IMR-90 (cell line): ENCODE measurements around the gene BCL2. TPM values are rescaled to one million over a fixed set of nuclear protein-coding genes. Genes with fewer than 3 reads are reported as not detected.

Experiments
- ATAC-seq: fragments of 200-7000 bp; cut with Tn5 transposase; 2 replicates; pipeline ENCODE4 v1.9.1; 2020; ENCODE audit warnings: low read depth, mild to moderate bottlenecking, moderate library complexity
- BruUV-seq: library from RNA; stranded (reverse); fragments of 400-500 nt; replicated peaks from 2 replicates; lab custom pipeline; 2021; lab: Mats Ljungman, UMichigan
- CTCF ChIA-PET: fragments of 300-600 bp; formaldehyde crosslinking; extraction: SDS; loops from one replicate; lab custom pipeline; 2021; ENCODE audit warnings: antibody characterized with exemption; lab: Yijun Ruan, JAX
- POLR2A ChIA-PET: fragments of 300-600 bp; sonication (Branson Sonifier 250); formaldehyde crosslinking; loops from one replicate; lab custom pipeline; 2022; ENCODE audit warnings: antibody characterized with exemption; ENCODE audit not compliant: unreplicated experiment; lab: Charles Lee
- DNase-seq: peaks from one replicate; pipeline ENCODE4 v3.0.0; 2013
- H2AFZ ChIP-seq: replicated peaks from 2 replicates; pipeline ENCODE3; 2013; ENCODE audit warnings: low read length, mild to moderate bottlenecking; ENCODE audit not compliant: poor library complexity
- H2AK5ac ChIP-seq: 2 replicates; pipeline ENCODE4 v1.6.1; 2013; ENCODE audit warnings: low read depth, low read length, inconsistent platforms
- H2AK9ac ChIP-seq: replicated peaks from 2 replicates; pipeline ENCODE3; 2013; ENCODE audit warnings: mild to moderate bottlenecking, low read depth, low read length, moderate library complexity; ENCODE audit not compliant: poor library complexity
- H2BK120ac ChIP-seq: 2 replicates; pipeline ENCODE4 v1.6.1; 2013; ENCODE audit warnings: low read depth, low read length, inconsistent platforms
- H2BK15ac ChIP-seq: 3 replicates; pipeline ENCODE4 v1.6.1; 2013; ENCODE audit warnings: low read depth, low read length, inconsistent platforms
- H2BK20ac ChIP-seq: 2 replicates; pipeline ENCODE4 v1.6.1; 2013; ENCODE audit warnings: low read depth, mild to moderate bottlenecking, inconsistent platforms, low read length, moderate library complexity
- H2BK5ac ChIP-seq: 2 replicates; pipeline ENCODE4 v1.6.1; 2013; ENCODE audit warnings: mild to moderate bottlenecking, low read depth, low read length, inconsistent platforms; ENCODE audit not compliant: poor library complexity, severe bottlenecking
- H3K14ac ChIP-seq: replicated peaks from 2 replicates; pipeline ENCODE4 v1.6.1; 2013; ENCODE audit warnings: low read depth, low read length, inconsistent platforms
- H3K18ac ChIP-seq: 2 replicates; pipeline ENCODE4 v1.6.1; 2013; ENCODE audit warnings: low read depth, low read length, control low read depth
- H3K23ac ChIP-seq: 2 replicates; pipeline ENCODE4 v1.6.1; 2013; ENCODE audit warnings: low read depth, low read length, inconsistent platforms
- H3K27ac ChIP-seq: 2 replicates; pipeline ENCODE4 v1.5.1; 2013; ENCODE audit warnings: mild to moderate bottlenecking, control low read depth, low read length; ENCODE audit not compliant: insufficient read depth
- H3K27me3 ChIP-seq: 2 replicates; pipeline ENCODE4 v1.6.1; 2013; ENCODE audit warnings: low read length; ENCODE audit not compliant: control insufficient read depth, insufficient read depth
- H3K36me3 ChIP-seq: 2 replicates; pipeline ENCODE4 v1.6.1; 2013; ENCODE audit warnings: low read length, mixed read lengths; ENCODE audit not compliant: control insufficient read depth, insufficient read depth
- H3K4ac ChIP-seq: 2 replicates; pipeline ENCODE4 v1.6.1; 2013; ENCODE audit warnings: low read depth, low read length, inconsistent platforms
- H3K4me1 ChIP-seq: 2 replicates; pipeline ENCODE4 v1.6.1; 2013; ENCODE audit warnings: low read length, mixed read lengths; ENCODE audit not compliant: control insufficient read depth, insufficient read depth
- H3K4me2 ChIP-seq: 2 replicates; pipeline ENCODE4 v1.6.1; 2013; ENCODE audit warnings: low read depth, mild to moderate bottlenecking, control low read depth, low read length, moderate library complexity
- H3K4me3 ChIP-seq: 2 replicates; pipeline ENCODE4 v1.5.1; 2013; ENCODE audit warnings: low read depth, mild to moderate bottlenecking, control low read depth, low read length, moderate library complexity; ENCODE audit not compliant: insufficient read depth
- H3K56ac ChIP-seq: 2 replicates; pipeline ENCODE4 v1.6.1; 2013; ENCODE audit warnings: low read length, inconsistent platforms; ENCODE audit not compliant: insufficient read depth; ENCODE audit errors: extremely low read depth
- H3K79me1 ChIP-seq, 2 experiments: 2 replicates each; pipeline ENCODE4 v1.6.1; 2013; ENCODE audit warnings: low read length in 2 of 2, inconsistent platforms in 1 of 2, low read depth in 1 of 2
- H3K9ac ChIP-seq: 2 replicates; pipeline ENCODE4 v1.6.1; 2013; ENCODE audit warnings: low read depth, low read length, control low read depth
- H3K9me1 ChIP-seq: 2 replicates; pipeline ENCODE4 v1.6.1; 2013; ENCODE audit warnings: low read length, inconsistent platforms; ENCODE audit not compliant: insufficient read depth
- H3K9me3 ChIP-seq: 2 replicates; pipeline ENCODE4 v1.6.1; 2013; ENCODE audit warnings: low read length; ENCODE audit not compliant: control insufficient read depth, insufficient read depth
- H4K20me1 ChIP-seq: 2 replicates; pipeline ENCODE4 v1.6.1; 2013; ENCODE audit warnings: low read length, inconsistent platforms; ENCODE audit not compliant: insufficient read depth
- H4K5ac ChIP-seq: 2 replicates; pipeline ENCODE4 v1.6.1; 2013; ENCODE audit warnings: mild to moderate bottlenecking, low read depth, low read length, control low read depth
- H4K8ac ChIP-seq, 2 experiments: 2 replicates each; pipeline ENCODE4 v1.6.1; 2013; ENCODE audit warnings: low read depth in 2 of 2, low read length in 2 of 2, control low read depth in 1 of 2, inconsistent platforms in 1 of 2
- H4K91ac ChIP-seq: 2 replicates; pipeline ENCODE4 v1.6.1; 2013; ENCODE audit warnings: low read depth, low read length, inconsistent platforms; ENCODE audit not compliant: insufficient read depth
- BHLHE40 ChIP-seq: fragments of 150-350 bp; IDR thresholded peaks from 2 replicates; pipeline ENCODE4 v1.6.1; 2016; ENCODE audit warnings: mild to moderate bottlenecking, low read depth, low read length
- CEBPB ChIP-seq: IDR thresholded peaks from 2 replicates; pipeline ENCODE4 v1.6.1; 2012; ENCODE audit warnings: low read depth, low read length, improper control_type of control experiment
- CHD1 ChIP-seq: IDR thresholded peaks from 2 replicates; pipeline ENCODE4 v1.6.1; 2012; ENCODE audit warnings: low read depth, low read length, improper control_type of control experiment
- CTCF ChIP-seq: conservative IDR thresholded peaks from 2 replicates; pipeline ENCODE4 v1.5.1; 2012; ENCODE audit warnings: mild to moderate bottlenecking, low read depth, low read length, improper control_type of control experiment
- ELK1 ChIP-seq: fragments of 150-350 bp; IDR thresholded peaks from 2 replicates; pipeline ENCODE4 v1.6.1; 2016; ENCODE audit warnings: low read depth, mild to moderate bottlenecking, low read length, moderate library complexity, borderline replicate concordance
- FOS ChIP-seq: fragments of 150-350 bp; IDR thresholded peaks from 2 replicates; pipeline ENCODE4 v1.6.1; 2016; ENCODE audit warnings: low read depth, low read length
- MAZ ChIP-seq: IDR thresholded peaks from 2 replicates; pipeline ENCODE4 v1.6.1; 2012; ENCODE audit warnings: low read depth, mild to moderate bottlenecking, low read length, improper control_type of control experiment, moderate library complexity, borderline replicate concordance
- MXI1 ChIP-seq: IDR thresholded peaks from 2 replicates; pipeline ENCODE4 v1.6.1; 2012; ENCODE audit warnings: low read depth, mild to moderate bottlenecking, low read length, moderate library complexity, borderline replicate concordance
- NFE2L2 ChIP-seq: fragments of 150-350 bp; IDR thresholded peaks from 2 replicates; pipeline ENCODE4 v1.6.1; 2016; ENCODE audit warnings: low read depth, mild to moderate bottlenecking, low read length
- POLR2A ChIP-seq: IDR thresholded peaks from 2 replicates; pipeline ENCODE4 v1.6.1; 2012; ENCODE audit warnings: mild to moderate bottlenecking, low read depth, low read length
- RAD21 ChIP-seq: IDR thresholded peaks from 2 replicates; pipeline ENCODE4 v1.6.1; 2012; ENCODE audit warnings: low read length, improper control_type of control experiment
- RCOR1 ChIP-seq: IDR thresholded peaks from 2 replicates; pipeline ENCODE4 v1.6.1; 2012; ENCODE audit warnings: mild to moderate bottlenecking, low read length, improper control_type of control experiment; ENCODE audit not compliant: insufficient replicate concordance
- RFX5 ChIP-seq: IDR thresholded peaks from 2 replicates; pipeline ENCODE4 v1.8.0; 2012; ENCODE audit warnings: low read depth, mild to moderate bottlenecking, low read length, moderate library complexity
- SMC3 ChIP-seq: fragments of 150-350 bp; IDR thresholded peaks from 2 replicates; pipeline ENCODE4 v1.6.1; 2016; ENCODE audit warnings: low read depth, mild to moderate bottlenecking, antibody characterized with exemption, low read length, moderate library complexity
- USF2 ChIP-seq: fragments of 150-350 bp; IDR thresholded peaks from 2 replicates; pipeline ENCODE4 v1.6.1; 2017; ENCODE audit warnings: mild to moderate bottlenecking, antibody characterized with exemption, low read length, low read depth
- WGBS, 2 experiments: methylation state at CpG; one replicate each; pipeline versions ENCODE4 v1.1.5 to v1.1.7; 2013; ENCODE audit warnings: missing lambda C conversion rate in 2 of 2; ENCODE audit not compliant: insufficient read length in 1 of 2; ENCODE audit errors: extremely low coverage in 2 of 2; 5-methylcytosine and 5-hydroxymethylcytosine counted together
- dilution Hi-C: fragments of 300-500 bp; cut with HindIII; formaldehyde crosslinking; loops from one replicate; pipeline ENCODE4 v1.14.3; 2018; ENCODE audit warnings: low sequenced_read_pairs; ENCODE audit not compliant: unreplicated experiment
- in situ Hi-C: fragments of 300-500 bp; cut with MboI; formaldehyde crosslinking; loops from 3 replicates; pipeline ENCODE4 v1.14.3; 2019; ENCODE audit warnings: low sequenced_read_pairs, inconsistent platforms, mixed read lengths
- intact Hi-C: fragments of 100-400 bp; cut with micrococcal nuclease; formaldehyde crosslinking; loops from 2 replicates; pipeline ENCODE4 v1.10.0; 2022
- polyA plus RNA-seq, 3 experiments: library from polyadenylated mRNA; depleted of rRNA; stranded (reverse); fragments of >200 nt; gene quantifications; 2 replicates each; pipeline ENCODE4 v1.2.3, GENCODE V29; 2012; ENCODE audit warnings: low replicate concordance in 1 of 3
- total RNA-seq: library from RNA; depleted of rRNA; stranded (reverse); fragments of >200 nt; gene quantifications from 2 replicates; pipeline ENCODE4 v1.2.3, GENCODE V29; 2012

The BCL2 gene
- total and polyA plus RNA-seq, 2 of the 4 experiments (the other 2 are of a cell fraction), result 0.24 to 0.54 TPM

GRCh38 chr18:63187223-63187574 is 132.4 kb downstream of the BCL2 start:
- CTCF ChIA-PET, result no interaction called here

More at GRCh38 chr18:63187223-63187574, 132.4 kb downstream of the BCL2 start:
- H3K4me1 ChIP-seq, result no peaks in the 10 kb centered on the region; the same call in 1 of the 2 replicates
- H3K79me1 ChIP-seq, result no peaks in the 10 kb centered on the region
- H3K56ac ChIP-seq, result no peak overlapping the region
- no peak overlapping the region for H2AK9ac ChIP-seq
- H3K23ac ChIP-seq, result no peak overlapping the region
- H3K27me3 ChIP-seq, result peaks cover 17% of the 10 kb centered on the region
- H3K9me1 ChIP-seq, result no peaks in the 10 kb centered on the region; the same call in 1 of the 2 replicates
- H2BK5ac ChIP-seq, result no peak overlapping the region
- H3K4me3 ChIP-seq, result no peak overlapping the region
- H3K9ac ChIP-seq, result no peak overlapping the region
- no peaks in the 10 kb centered on the region for H4K20me1 ChIP-seq
- no peak for DNase-seq
- no TSS peak for BruUV-seq
- H2AFZ ChIP-seq, result no peak overlapping the region
- no CpG with 5 or more reads among the region's 2 CpGs for WGBS, 2 experiments
- no peaks in the 10 kb centered on the region for H3K36me3 ChIP-seq
- dilution Hi-C loops, result no loop called here
- H4K5ac ChIP-seq, result no peak overlapping the region
- H2AK5ac ChIP-seq, result no peak overlapping the region
- H3K4ac ChIP-seq, result no peak overlapping the region
- intact Hi-C loops, result no loop called here
- no peak for TF ChIP-seq SMC3
- TF ChIP-seq RAD21, result no peak
- TF ChIP-seq ELK1, result no peak
- TF ChIP-seq NFE2L2, result no peak
- no peak for TF ChIP-seq POLR2A
- TF ChIP-seq RCOR1, result no peak
- TF ChIP-seq BHLHE40, result no peak
- TF ChIP-seq MAZ, result no peak
- TF ChIP-seq MXI1, result no peak
- no peak for TF ChIP-seq FOS
- no peak for TF ChIP-seq RFX5
- no peak for TF ChIP-seq CEBPB
- TF ChIP-seq CHD1, result no peak
- no peak for TF ChIP-seq USF2
- no peak for TF ChIP-seq CTCF
- no peaks in the 10 kb centered on the region for H3K9me3 ChIP-seq
- no peak overlapping the region for H2BK120ac ChIP-seq
- H3K18ac ChIP-seq, result no peak overlapping the region
- in situ Hi-C loops, result no loop called here
- H3K4me2 ChIP-seq, result no peak overlapping the region
- no peak overlapping the region; the same call in 2 of the 3 replicates for H2BK15ac ChIP-seq
- ATAC-seq, result no peak
- H3K27ac ChIP-seq, result no peak overlapping the region
- no peak overlapping the region; the same call in 1 of the 2 replicates for H2BK20ac ChIP-seq
- no peak overlapping the region for H4K8ac ChIP-seq
- 0 out of 2 replicates have a peak overlapping the region, but pooled peaks have one; percentile 29 for H3K14ac ChIP-seq
- POLR2A ChIA-PET, result no interaction called here
- H4K91ac ChIP-seq, result no peak overlapping the region; the same call in 1 of the 2 replicates
